Superior temporal gyrus (tissue), 1 donor: ENCODE results near the gene LEP.
"Not testable (repeated sequence)": the region's sequence is repeated elsewhere in the genome, so short reads cannot be mapped to it uniquely, and the experiment has no call there.

Experiments
- DNase-seq: peaks from one replicate; pipeline ENCODE4 v3.0.0-alpha.2; 2016; ENCODE audit errors: extremely low spot score

The LEP gene

DNA sequence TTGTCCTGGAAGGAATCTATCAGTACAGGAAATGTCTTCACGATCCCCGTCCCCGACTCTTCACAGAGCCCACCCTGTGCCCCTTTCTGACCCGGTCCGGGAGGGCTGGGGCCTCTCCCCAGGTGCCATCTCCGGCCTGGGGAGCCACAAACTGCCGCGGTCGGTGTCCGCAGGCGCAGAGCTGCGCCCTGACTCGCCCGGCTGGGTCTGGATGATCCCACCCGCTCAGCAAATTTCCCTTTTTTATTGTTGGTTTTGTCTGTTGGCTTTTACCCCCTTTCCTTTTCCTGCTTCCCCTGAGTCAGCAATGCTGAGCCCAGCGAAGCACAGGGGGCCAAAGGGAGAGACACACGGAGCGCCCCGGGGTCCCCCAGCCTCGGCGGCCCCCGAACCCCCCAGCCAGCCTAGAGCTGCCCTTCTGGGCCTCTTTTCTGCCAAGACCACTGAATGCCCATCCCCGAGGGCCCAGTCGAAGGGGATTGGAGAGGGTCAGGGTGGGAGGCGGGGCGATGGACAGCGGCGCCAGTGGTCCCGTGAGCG is 30.9 kb downstream of the LEP start:
- no peak for DNase-seq

DNA sequence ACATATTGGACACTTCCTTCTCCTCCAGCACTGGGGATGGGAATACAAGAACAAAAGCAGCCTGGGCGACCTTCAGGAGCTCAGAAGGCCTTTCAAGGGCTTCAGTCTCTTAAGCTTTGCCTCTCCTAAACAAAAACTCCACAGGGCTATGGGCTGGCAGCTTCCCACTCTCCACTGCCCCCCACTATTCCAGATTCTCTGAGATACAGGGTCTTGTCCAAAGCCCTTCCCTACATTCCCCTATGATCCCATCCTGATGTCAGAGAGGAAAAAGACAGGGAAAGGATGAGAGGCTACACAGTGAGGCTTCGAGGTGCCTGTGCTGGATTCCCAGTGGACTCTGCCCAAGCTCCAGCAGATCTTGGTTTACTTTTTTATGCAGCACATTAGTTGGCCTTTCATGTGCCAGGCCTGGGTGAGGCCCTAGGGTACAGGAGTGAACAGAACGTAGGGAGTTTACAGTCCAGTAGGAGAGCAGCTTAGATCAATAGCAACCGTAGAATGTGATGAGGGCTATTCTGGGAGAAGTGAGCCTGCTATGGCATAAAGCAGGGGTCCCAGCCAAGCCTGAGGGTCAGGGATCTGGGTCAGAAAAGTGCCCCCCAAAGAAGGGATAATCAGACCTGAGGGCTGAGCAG is 33.3 kb downstream of the LEP start:
- no peak for DNase-seq

DNA sequence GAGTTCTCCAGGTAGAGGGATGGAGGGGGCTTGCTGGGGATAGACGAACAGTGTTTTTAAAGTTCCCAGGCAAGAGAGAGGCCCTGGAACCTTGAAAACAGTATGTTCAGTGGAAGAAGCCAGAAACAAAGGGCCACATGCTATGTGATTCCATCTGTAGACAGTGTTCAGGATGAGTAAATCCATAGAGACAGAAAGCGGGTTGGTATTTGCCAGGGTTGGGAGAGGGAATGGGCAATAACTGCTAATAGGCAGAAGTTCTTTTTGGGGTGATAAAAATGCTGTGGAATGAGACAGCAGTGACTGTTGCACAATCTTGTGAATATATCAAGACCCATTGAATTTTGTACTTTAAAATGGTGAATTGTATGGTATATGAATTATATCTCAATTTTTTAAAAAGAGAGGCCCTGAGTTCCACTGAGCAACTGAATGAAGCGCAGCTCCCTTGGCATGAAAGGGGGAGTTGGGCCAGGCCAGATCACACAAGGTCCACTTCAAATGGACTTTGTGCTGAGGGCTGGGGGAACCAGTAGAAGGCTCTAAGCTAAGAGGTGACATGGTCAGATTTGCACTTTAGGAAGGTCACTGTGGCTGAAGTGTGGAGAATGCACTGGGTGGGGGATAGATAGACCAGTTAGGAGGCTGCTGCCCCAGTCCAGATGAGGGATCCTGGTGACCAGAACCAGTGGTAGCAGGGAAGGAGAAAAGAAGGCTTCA is 34.0 kb downstream of the LEP start:
- DNase-seq = no peak

DNA sequence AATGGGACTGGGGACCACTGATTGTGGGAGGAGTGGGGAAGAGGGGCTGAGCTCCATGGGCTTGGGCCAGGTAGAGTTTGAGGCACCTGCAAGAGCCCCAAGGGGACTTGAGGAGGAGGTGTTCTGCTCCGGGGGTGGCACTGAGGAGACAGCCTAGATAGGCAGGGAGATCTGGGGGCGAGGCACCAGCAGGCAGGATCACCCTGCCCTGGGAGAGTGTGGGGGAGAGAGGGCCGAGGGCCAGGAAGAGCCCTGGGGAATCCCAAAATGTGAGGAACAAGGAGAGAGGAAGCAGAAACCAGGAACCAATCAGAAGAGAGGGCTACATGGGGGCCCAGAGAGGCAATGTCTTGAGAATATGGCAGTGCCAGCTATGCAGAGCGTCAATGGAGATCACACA is 34.6 kb downstream of the LEP start:
- no peak for DNase-seq

DNA sequence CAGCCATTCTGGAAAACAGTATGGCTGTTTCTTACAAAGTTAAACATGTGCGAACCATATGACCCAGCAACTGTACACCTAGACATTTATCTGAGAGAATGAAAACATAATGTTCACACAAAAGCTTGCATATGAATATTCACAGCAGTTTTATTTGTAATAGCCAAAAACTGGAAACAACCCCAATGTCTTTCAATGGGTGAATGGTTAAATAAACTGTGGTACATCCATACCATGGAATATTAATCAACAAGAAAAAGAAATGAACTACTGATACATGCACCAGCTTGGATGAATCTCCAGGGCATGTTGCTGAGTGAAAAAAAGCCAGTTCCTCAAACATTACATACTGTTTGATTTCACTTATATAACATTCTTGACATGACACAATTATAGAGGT is 37.3 kb downstream of the LEP start:
- no peak for DNase-seq

DNA sequence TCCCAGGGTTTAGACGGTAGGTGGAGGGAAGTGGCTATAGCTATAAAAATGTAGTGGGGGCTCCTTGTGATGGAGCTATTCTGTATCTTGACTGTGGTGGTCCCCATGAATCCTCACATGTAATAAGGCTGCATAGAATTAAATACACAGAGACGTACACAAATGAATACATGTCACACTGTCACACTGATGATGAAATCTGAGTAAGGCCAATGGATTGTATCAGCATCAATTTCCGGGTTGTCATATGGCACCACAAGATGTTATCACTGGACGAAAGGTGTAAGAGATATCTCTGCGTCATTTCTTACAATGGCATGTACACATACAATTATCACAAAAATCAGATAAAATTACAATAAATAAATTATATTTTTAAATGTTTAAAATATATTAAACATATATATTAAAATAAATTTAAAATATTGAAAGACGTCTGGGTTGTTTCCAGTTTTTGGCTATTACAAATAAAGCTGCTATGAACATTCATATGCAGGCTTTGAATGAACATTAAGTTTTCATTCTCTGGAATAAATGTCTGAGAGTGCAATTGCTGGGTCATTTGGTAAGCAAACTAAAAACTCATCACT is 38.1 kb downstream of the LEP start:
- no peak for DNase-seq

DNA sequence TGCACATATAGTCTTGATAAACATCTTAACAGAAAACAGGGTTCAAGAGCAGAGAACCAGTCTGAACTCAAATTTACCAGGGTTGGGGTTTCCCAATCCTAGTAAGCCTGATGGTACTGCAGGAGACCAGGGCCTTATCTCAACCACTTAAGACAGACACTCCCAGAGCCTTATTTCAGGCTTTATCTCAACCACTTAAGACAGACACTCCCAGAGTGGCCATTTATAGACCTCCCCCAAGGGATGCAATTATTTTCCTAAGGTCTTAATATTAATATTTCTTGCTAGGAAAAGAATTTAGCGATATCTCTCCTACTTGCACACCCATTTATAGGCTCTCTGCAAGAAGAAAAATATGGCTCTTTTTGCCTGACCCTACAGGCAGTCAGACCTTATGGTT is 39.4 kb downstream of the LEP start:
- not testable (repeated sequence) for DNase-seq

DNA sequence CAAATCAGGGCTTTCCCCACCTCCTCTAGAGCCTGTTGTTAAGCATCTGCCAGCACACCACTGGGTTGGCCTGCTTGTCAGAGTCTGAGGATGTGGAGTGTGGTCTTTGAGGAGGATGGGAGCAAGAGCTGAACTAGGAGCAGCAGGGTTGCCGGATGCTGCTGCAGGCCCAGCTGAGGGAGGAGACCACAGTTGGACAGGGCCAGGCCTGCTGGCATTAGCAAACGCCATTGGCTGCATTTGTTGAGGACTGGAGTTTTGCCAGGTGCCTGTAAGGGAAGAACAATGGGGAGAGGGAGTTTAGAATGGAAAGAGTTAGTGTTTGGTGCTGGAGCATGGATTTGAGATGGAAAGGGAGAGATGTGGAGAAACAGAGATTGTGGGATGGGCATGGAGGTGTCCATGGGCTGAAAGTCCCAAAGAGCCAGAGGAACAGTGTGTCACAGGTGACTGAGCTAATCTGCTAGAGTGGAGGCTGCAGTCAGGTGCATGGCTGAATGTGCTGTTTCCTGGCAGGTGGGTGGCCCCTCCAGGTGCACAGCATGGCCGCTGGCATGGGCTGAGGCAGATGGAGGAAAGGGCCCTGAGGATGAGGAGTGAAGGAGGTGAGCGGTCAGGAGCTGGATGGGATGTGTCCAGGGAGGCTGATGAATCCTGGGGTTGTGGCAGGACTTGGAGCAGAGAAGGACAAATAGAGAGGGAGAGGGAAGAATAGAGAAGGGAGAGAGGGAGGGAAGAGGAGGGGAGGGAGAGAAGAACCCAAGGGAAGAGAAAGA is 40.7 kb downstream of the LEP start:
- DNase-seq = no peak

DNA sequence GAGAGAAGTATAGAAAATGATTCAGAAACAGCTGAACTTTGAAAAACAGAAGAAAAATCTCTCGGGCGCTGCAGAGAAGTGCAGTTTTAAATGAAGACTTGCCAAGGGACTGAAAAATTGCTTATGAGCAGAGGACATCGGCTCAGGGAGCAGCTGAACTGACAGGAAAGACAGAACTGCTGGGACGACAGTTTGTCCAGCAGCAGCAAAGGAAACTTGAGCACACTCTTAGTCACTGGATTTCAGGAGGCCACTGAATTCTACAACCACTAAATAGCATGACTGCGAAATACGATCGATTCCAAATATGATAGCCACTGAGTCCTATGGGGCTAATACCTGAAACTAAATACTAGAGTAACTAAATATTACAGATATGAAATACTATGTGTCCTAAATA is 43.0 kb downstream of the LEP start:
- no peak for DNase-seq

DNA sequence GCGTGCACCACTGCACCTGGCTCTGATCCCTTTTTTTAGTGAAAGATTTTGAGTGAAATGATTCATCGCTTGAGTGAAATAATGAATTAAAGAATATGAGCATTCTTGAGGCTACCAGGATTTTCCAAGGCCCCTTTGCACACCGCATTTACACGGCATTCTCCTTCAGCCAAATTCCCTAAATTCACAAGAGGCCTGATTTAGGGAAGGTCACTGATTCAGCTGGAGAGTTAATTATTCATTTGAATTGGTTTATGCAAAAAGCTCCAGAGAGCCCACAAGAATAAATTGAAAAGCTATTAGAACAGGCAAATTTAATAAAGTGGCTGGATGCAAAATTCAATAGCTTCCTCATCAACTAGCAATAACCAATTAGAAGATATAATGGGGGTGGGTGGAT is 46.5 kb downstream of the LEP start:
- no peak for DNase-seq

DNA sequence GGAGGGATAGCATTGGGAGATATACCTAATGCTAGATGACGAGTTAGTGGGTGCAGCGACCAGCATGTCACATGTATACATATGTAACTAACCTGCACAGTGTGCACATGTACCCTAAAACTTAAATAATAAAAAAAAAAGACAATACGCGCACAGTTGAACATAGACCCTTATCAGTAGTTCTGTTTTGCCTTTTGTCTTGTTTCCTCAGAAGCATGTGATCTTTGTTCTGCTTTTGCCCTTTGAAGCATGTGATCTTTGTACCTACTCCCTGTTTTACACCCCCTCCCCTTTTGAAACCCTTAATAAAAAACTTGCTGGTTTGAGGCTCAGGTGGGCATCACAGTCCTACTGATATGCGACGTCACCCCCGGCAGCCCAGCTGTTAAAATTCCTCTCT is 56.9 kb downstream of the LEP start:
- not testable (repeated sequence) for DNase-seq

DNA sequence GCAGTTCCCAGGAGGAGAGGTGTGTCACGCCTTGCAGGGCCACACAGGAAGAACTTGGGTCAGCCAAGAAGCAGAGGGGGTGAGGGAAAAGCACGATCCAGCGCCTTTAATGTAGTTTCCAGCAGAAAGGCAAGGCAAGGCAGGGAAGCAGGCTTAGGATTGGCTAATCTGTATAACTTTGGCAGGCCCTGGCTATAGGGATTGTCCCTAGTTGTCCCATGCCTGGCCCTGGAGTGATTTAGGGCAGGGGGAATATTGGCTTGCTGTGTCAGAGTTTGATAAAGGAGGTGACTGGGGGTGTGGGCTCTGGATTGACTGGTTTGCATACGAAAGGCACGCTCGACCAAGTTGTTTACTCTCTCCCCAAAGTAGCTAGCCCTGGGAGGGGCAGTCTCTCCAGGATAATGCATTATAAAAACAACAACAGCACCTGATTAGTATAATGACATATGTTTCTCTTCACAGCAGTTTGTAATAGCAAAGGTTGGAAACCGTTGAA is 58.1 kb downstream of the LEP start:
- DNase-seq = no peak

DNA sequence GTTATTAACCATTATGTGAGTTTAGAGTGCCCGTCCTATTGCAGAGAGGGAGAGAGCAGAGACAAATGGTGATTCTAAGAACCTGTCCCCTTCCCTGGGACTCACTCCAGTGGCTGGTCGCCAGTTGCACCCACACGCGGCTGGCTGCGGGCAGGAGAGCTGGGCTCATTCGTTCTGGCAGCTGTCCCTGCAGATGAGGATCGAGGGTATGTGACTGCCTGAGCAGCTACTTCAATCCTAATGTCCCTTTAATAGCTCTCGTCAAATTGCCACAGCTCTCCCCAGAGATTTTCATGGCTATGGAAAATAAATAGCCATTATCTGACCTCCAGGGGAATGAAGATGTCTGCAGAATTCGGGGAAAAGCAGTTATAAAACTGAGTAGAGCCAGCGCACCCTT is 61.1 kb downstream of the LEP start:
- DNase-seq = no peak

DNA sequence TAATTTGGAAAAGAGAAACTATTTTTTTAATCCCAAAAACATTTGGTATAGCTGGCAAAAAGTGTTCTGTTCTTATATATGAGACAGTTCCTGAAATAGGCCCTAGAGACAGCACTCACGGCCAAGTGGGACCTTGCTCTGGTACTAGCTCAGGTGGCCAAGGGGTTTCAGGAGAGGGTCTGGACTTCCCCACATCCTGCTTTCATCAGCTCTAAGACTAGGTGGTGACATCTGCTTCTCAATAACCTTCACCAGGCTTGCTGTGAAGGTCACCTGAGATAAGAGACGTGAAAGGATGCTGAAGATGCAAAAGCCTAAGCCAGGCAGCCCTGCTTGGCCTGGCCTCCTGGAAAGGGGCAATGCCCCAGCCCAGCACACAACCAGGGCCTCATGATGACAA is 62.1 kb downstream of the LEP start:
- no peak for DNase-seq

DNA sequence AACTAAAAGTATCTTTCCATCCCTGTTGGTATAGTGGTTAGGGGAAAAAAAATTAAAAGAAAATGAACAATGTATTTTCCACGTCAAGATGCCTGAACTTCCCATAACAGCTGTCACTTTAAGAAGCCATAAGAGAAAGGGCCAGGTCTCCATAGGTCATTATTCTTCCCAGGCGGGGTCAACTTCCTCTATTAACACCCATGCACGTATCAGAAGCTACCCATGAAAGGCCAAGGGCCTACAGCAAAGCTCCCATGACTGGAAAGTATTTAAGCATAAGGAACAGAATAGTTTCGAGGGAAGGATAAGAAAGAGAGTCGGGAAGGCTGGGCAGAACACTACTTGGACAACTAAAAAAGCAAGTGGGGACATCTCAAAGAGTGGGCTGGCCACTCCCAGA is 62.6 kb downstream of the LEP start:
- no peak for DNase-seq

DNA sequence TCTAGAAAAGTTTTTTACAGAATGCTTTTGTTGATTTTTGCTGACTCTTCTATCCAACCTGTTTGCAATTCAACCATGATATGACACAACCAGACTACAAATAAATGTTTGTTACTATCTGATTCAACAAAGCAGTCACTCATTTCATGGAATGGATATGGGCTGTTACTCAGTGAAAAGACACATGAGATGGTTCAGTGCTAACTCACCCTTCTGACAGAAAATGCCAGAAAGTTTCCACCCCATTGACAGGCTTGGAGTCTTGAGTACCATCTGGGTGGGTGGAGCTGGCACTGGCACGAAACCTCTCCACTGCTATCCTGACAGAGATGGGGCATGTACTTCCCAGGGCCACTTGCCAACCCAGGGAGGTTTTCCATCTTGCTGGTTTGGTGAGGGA is 63.1 kb downstream of the LEP start:
- peak; percentile 47 for DNase-seq

DNA sequence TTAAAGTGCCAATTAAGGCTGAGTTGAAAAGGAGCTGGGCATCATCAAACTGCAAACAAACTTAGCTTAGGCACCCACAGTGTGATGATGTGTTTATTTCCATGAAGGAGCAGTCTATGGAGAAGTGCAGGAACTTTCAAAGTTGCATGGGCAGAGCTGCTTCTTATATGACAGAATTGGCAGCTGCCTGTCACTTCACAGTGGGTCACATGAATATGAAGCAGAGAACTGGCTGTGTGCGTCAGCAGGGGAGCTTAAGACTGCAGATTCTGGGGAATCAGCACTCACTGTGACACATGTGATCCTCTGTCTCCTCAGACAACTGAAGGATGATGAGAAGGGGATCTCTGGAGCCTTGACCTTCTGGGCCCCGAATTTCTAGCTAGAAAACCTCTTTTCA is 66.0 kb downstream of the LEP start:
- no peak for DNase-seq
